HepG2 (cell line): ENCODE results near the gene ZNF548. TPM values are rescaled to one million over a fixed set of nuclear protein-coding genes. Genes with fewer than 3 reads are reported as not detected.
A peak's percentile ranks its signal among the peaks of the same experiment; 100 is the strongest.

ENCODE experiments used
- ARNTL ChIP-seq: sonication (generic); formaldehyde crosslinking; IDR thresholded peaks from 2 replicates; pipeline ENCODE4 v1.4.0; 2020; ENCODE audit warnings: mild to moderate bottlenecking, missing genetic modification reagents
- ATF2 ChIP-seq: sonication (generic); formaldehyde crosslinking; IDR thresholded peaks from 2 replicates; pipeline ENCODE4 v1.4.0; 2020; ENCODE audit warnings: missing genetic modification reagents
- DMTF1 ChIP-seq: sonication (generic); formaldehyde crosslinking; IDR thresholded peaks from 2 replicates; pipeline ENCODE4 v1.4.0; 2020; ENCODE audit warnings: mild to moderate bottlenecking, missing genetic modification reagents
- HINFP ChIP-seq: sonication (generic); formaldehyde crosslinking; IDR thresholded peaks from 2 replicates; pipeline ENCODE4 v1.4.0; 2020; ENCODE audit warnings: low read depth, mild to moderate bottlenecking, missing genetic modification reagents
- HNF4A ChIP-seq: sonication (generic); formaldehyde crosslinking; IDR thresholded peaks from 2 replicates; pipeline ENCODE4 v1.4.0; 2020; ENCODE audit warnings: missing genetic modification reagents
- SCMH1 ChIP-seq: sonication (generic); formaldehyde crosslinking; IDR thresholded peaks from 2 replicates; pipeline ENCODE4 v1.9.0; 2021; ENCODE audit warnings: missing genetic modification reagents, mild to moderate bottlenecking, borderline replicate concordance
- THAP11 ChIP-seq: IDR thresholded peaks from 2 replicates; pipeline ENCODE4 v1.6.1; 2016; ENCODE audit warnings: missing biosample characterization, missing genetic modification reagents
- USF2 ChIP-seq, 2 experiments: sonication (generic) in 1 of 2; formaldehyde crosslinking in 1 of 2; IDR thresholded peaks; 2 replicates each; pipeline versions ENCODE4 v1.5.1 to v1.6.1; 2011 to 2020; ENCODE audit warnings: borderline replicate concordance in 1 of 2, low read depth in 1 of 2, low read length in 1 of 2, mild to moderate bottlenecking in 1 of 2, missing genetic modification reagents in 1 of 2, moderate library complexity in 1 of 2
- YEATS4 ChIP-seq: sonication (generic); formaldehyde crosslinking; IDR thresholded peaks from 2 replicates; pipeline ENCODE4 v1.4.0; 2020; ENCODE audit warnings: missing genetic modification reagents, borderline replicate concordance
- ZKSCAN8 ChIP-seq: IDR thresholded peaks from 2 replicates; pipeline ENCODE4 v1.6.1; 2016; ENCODE audit warnings: borderline replicate concordance, missing genetic modification reagents, missing compliant biosample characterization
- ZNF12 ChIP-seq: sonication (generic); formaldehyde crosslinking; IDR thresholded peaks from 2 replicates; pipeline ENCODE4 v1.5.0; 2020; ENCODE audit warnings: missing genetic modification reagents
- polyA plus RNA-seq, 8 experiments: library from polyadenylated mRNA; depleted of rRNA in 3 of 8; stranded (reverse) in 7 of 8; unstranded in 1 of 8; fragments of >200 nt; fragmentation: Illumina TruSeq in 4 of 8; extraction: Trizol in 4 of 8; gene quantifications; 2 replicates each; pipeline versions ENCODE4 v1.2.1 to v1.2.3, GENCODE V29; 2011 to 2016; ENCODE audit warnings: low read depth in 4 of 8, missing spikeins in 1 of 8, mixed read lengths in 1 of 8; ENCODE audit not compliant: insufficient read depth in 1 of 8
- total RNA-seq, 5 experiments: library from RNA; depleted of rRNA; stranded (reverse); fragments of >200 nt; fragmentation: Illumina TruSeq; extraction: Trizol; gene quantifications; 2 replicates each; pipeline ENCODE4 v1.2.3, GENCODE V29; 2016; ENCODE audit warnings: low read depth in 1 of 5
- TF ChIP-seq, protein P1 (sequence below): sonication (generic); formaldehyde crosslinking; IDR thresholded peaks from 2 replicates; pipeline ENCODE4 v1.4.0; 2020; ENCODE audit warnings: missing genetic modification reagents
- TF ChIP-seq, protein P2 (sequence below): sonication (generic); formaldehyde crosslinking; IDR thresholded peaks from 2 replicates; pipeline ENCODE4 v1.5.0; 2020; ENCODE audit warnings: missing genetic modification reagents
- TF ChIP-seq, protein P3 (sequence below): sonication (generic); formaldehyde crosslinking; IDR thresholded peaks from 2 replicates; pipeline ENCODE4 v1.4.0; 2020; ENCODE audit warnings: missing genetic modification reagents, borderline replicate concordance

ZNF548 gene
- total and polyA plus RNA-seq, 2 of the 13 experiments (the other 11 are each of a cell fraction or from before 2014, with no cell fraction given) = 19.6 to 24.9 TPM

GRCh38 chr19:57389730-57390598 lies at the start of gene ZNF548 (continued):
- TF ChIP-seq ZKSCAN8 (CRISPR knock-in tag) = no peak
- peak; percentile 99 for TF ChIP-seq THAP11 (CRISPR knock-in tag)
- peak; percentile 88 for TF ChIP-seq HNF4A (CRISPR knock-in tag)
- TF ChIP-seq ARNTL (CRISPR knock-in tag) = no peak
- TF ChIP-seq USF2 (IDR thresholded peaks at IDR 0.05; ENCODE audit: low read depth, low read length) = no peak
- peak; percentile 48; the same call in 1 of the 2 replicates for TF ChIP-seq USF2 (CRISPR knock-in tag; IDR thresholded peaks at IDR 0.05; ENCODE audit: borderline replicate concordance)
- TF ChIP-seq ATF2 (CRISPR knock-in tag) = peak; percentile 92
- TF ChIP-seq, protein P1, sequence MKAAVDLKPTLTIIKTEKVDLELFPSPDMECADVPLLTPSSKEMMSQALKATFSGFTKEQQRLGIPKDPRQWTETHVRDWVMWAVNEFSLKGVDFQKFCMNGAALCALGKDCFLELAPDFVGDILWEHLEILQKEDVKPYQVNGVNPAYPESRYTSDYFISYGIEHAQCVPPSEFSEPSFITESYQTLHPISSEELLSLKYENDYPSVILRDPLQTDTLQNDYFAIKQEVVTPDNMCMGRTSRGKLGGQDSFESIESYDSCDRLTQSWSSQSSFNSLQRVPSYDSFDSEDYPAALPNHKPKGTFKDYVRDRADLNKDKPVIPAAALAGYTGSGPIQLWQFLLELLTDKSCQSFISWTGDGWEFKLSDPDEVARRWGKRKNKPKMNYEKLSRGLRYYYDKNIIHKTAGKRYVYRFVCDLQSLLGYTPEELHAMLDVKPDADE (CRISPR knock-in tag) = no peak
- TF ChIP-seq YEATS4 (CRISPR knock-in tag) = peak; percentile 40
- TF ChIP-seq, protein P2, sequence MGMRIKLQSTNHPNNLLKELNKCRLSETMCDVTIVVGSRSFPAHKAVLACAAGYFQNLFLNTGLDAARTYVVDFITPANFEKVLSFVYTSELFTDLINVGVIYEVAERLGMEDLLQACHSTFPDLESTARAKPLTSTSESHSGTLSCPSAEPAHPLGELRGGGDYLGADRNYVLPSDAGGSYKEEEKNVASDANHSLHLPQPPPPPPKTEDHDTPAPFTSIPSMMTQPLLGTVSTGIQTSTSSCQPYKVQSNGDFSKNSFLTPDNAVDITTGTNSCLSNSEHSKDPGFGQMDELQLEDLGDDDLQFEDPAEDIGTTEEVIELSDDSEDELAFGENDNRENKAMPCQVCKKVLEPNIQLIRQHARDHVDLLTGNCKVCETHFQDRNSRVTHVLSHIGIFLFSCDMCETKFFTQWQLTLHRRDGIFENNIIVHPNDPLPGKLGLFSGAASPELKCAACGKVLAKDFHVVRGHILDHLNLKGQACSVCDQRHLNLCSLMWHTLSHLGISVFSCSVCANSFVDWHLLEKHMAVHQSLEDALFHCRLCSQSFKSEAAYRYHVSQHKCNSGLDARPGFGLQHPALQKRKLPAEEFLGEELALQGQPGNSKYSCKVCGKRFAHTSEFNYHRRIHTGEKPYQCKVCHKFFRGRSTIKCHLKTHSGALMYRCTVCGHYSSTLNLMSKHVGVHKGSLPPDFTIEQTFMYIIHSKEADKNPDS (CRISPR knock-in tag) = 0 out of 2 replicates have a peak, but pooled peaks have one; percentile 14
- TF ChIP-seq, protein P3, sequence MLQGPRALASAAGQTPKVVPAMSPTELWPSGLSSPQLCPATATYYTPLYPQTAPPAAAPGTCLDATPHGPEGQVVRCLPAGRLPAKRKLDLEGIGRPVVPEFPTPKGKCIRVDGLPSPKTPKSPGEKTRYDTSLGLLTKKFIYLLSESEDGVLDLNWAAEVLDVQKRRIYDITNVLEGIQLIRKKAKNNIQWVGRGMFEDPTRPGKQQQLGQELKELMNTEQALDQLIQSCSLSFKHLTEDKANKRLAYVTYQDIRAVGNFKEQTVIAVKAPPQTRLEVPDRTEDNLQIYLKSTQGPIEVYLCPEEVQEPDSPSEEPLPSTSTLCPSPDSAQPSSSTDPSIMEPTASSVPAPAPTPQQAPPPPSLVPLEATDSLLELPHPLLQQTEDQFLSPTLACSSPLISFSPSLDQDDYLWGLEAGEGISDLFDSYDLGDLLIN = no peak
- no peak for TF ChIP-seq SCMH1 (CRISPR knock-in tag)
- TF ChIP-seq HINFP (CRISPR knock-in tag) = no peak
- TF ChIP-seq DMTF1 = no peak
- no peak for TF ChIP-seq ZNF12 (CRISPR knock-in tag)
